ENCODE measurements around the gene LHX3. TPM values are rescaled to one million over a fixed set of nuclear protein-coding genes. Genes with fewer than 3 reads are reported as not detected.

Gene LHX3
- total RNA-seq, 1 donor from 2014 or later = 0.10 TPM

DNA sequence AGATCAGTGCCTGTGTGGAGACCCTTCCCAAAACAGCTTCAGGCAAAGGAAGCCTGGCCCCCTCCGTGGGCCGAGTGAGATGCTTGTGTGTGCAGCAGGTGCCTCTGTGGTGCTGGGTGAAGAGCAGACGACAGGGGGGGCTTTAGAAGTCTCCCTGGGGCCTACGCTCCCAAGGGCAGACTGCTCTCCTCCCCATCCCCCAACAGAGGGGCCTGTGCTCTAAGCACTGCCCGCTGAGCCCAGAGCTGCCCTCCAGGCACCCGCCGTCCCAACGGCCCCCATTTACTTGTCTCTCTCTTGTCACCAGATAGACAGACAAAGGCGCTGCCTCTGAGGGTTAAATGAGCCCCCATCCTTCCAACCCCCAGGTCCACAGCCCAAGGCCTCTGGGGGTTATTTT lies 2.7 kb upstream of the LHX3 start:
- no peak for DNase-seq

DNA sequence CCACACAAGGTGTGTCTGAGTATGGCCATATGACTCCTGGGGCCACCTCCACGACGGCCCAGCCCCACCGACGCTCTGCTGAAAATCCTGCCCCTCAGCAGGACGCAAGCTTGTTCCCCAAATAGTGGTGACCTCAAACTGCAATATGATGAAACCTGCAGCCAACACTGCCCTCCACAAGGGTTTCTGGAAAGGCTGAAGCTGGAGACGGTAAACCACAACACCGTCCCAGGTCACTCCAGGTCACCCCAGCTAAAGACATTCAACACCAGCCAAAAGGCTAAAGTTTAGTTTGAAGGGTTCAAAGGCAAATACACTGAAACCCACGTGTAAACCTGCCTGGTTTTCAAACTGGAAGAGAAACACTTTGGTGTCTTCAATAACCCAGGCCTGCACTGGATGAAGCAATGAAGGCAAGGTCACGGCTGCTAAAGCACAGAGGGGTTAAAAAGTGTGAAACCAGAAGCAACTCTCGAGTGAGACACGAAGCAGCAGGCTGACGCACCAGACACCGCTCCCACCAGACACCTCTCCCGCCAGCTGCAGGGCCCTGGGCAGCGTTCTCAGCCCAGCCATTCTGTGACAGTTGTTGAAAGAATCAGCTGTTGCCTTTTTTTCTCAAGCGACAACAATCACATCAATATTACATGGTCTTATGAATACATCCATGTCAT lies 1.8 kb upstream of the LHX3 start:
- no peak for DNase-seq

DNA sequence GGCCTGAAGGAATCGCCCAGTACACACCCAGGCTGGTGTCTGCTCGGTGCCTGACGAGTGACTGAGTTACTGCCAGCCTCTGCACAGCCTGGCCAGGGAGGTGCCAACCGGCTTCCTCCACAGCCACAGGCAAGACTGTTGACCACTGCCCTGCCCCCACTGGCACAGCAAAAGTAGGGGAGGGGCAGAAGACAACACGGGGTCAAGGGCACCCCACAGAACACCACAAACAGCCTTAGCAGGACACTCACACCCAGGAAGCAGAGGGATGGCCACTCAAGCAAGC lies 722 bp upstream of the LHX3 start:
- DNase-seq = no peak

DNA sequence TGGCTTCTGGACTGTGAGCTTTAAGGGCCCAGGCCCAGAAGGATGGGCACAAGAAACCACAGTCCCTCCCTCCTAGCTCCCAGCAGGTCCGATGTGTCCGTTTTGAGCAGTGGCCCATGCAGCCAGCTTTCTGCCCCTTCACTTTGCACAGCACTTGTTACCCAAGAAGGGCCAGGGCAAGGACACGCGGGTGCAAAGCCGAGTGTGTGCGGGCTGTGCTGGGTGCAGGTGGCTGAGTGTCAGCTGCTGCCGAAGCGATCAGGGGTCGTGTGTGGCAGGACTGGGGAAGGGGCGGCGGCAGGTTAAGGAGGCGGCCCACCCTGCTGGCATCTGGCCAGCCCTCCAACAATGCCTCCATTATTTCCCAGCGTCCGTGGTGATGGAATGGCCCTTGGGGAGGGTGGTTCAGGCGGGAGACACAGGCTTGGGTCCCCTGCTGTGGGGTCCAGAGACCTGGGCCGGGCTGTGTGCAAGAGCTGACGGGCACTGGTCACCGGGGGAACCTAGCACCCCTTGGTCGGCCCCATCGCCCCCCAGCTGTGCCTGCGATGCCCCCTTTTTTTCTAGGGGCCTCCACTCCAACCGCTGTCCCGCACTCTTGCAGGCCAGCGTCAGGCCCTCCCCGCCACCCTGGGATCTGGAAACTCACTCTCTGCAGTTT lies 653 bp downstream of the LHX3 start:
- no peak for DNase-seq

DNA sequence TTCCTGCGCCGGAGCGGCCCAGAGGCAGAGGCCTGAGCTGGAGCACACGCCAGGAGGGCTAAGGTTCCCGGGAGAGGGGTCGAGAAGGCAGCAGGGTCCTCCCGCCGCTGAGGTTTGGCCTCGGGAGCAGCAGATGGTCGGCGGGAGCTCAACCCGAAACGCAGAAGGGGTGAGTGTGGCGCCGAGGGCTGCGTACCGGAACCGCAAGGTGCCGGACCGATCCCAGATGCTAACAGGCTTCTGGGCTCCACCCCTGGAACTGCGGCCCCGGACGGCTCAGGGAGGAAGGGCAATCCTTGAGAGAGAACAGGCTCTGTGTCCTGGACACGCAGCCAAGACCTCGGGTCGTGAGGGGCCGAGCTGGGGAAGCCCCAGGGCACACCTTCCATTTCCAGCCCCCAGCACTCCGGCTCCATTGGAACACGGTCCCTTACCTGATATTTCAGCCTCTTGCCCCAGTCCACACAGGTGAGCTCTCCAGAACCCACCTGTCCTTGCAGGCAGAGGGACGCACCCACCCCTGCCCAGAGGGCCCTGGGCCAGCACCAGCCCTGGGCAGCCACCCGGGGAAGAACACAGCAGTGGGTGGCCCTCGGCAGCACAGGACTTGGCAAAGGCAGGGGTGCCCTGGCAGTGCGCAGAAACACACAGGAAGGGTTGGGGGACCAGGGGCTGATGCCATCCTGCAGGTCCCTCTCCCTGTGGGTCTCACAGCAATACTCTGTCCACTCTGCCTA lies 1.4 kb downstream of the LHX3 start:
- no peak for DNase-seq

DNA sequence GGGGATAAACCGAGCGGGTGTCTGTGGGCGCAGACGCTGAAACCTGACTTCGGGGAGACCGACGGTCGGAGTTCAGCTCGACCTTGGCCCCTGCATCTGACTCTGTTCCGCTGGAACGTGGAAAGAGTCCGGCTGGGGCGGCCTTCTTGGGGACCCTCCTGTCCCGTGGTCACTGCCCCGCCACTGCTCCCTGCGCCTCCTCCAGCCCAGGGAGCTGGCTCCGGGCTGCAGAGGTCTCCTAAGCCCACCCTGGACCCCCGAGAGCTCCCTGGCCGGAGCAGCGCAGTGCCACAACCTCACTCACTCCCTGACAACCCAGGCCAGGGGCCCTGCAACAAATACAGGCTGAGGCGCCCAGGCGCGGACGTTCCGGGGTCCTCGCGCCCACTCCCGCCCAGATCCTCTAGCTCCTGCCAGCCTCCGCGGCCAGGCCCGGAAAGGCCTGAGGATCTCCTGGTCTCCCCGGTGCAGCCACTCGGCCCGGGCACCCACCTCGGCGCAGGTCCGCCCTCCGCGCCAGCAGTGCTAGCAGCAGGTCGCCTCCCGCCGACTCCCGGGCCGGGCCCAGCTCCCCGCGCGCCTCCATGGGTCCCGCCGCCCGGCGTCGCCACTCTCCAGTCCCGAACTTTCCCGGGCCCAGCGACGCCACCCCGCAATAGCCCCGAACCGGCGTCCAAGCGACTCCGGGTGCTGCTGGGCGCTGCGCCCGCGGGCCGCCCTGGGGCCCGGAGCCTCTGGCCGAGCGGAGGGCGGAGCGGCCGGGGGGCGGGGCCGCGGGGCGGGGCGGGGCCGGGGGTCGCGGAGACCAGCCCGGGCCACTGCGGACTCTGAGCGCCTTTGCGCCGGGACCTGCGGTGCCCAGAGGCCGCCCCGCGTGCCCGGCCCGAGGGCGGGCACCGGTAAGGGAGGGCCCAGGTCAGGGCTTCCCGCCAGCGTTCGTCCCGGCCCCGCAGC lies 2.2 kb downstream of the LHX3 start:
- DNase-seq = no peak

DNA sequence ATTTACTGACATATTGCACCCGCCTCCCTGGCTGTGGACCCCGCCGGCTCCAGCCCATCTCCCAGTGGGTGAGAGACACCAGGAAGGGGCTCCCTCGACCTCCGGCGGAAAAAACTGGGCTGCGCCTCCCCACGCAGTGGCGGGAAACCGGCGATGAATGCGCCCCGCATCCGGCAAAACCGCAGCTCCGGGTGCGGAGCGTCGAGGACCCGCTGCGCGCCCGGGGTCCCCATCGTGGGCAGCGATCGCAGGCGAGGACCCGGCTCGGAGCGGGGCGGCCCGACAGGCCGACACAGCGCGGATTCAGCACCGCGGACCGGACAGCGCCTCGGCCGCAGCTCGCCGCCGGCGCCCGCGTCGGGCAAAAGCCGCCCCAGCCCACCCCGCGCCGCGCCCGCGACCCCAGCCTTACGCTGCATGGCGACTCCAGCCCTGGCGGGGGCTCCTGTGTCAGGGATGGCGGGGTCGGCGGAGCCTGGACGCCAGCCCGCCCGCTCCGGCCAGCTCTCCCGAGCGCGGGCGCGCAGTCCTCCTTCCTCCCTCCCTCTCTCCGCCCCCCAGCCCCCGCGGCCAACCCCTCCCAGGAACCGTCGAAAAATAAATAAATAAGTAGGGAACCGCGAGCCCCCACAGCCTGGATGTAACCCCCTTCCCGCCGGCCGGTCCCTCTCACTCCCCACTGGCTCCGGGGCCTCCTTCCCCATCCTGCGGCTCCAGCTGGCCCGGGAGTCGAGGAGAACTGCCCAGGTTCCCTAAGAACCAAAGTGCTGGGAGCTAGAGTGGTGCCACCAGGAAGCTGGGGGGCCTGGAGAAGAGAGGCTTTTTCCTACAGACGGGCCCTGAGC lies 3.1 kb downstream of the LHX3 start:
- no peak for DNase-seq

DNA sequence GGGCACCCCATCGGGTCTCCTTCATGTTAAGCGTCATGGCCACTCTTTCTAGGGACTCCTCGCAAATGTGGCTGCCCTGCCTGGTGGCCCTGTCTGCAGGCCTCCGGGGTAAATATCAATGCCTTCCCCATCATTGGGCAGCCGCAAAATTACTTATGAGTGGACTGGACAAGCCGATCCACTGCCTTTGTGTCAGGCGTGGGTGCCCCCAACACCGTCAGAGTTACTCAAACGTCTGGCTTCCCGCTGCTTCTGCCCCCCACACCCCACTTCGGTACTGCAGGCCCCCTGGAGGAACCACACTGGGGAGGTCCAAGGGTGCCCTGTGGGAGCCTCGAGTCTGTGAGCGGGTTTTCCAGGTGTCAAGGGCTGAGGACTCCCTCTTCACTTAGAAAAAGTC lies 3.8 kb downstream of the LHX3 start:
- no peak for DNase-seq

DNA sequence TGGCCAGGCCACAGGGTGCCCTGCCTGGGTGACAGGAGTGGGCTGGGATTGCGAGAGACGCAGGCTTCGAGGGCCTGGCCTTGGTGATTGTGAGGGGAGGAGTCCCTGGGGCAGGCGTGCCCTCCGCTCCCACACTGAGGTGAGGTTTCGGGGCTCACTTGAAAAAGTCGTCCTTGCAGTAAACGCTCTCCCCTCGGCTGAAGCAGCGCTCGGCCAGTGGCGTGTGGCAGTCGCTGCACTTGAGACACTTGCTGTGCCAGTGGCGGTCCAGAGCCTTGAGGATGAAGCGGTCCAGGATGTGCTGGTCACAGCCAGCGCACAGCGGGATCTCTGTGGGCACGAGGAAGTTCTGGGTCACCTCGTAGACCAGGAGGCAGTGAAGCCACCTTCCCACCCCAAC lies 4.5 kb downstream of the LHX3 start:
- DNase-seq = no peak

DNA sequence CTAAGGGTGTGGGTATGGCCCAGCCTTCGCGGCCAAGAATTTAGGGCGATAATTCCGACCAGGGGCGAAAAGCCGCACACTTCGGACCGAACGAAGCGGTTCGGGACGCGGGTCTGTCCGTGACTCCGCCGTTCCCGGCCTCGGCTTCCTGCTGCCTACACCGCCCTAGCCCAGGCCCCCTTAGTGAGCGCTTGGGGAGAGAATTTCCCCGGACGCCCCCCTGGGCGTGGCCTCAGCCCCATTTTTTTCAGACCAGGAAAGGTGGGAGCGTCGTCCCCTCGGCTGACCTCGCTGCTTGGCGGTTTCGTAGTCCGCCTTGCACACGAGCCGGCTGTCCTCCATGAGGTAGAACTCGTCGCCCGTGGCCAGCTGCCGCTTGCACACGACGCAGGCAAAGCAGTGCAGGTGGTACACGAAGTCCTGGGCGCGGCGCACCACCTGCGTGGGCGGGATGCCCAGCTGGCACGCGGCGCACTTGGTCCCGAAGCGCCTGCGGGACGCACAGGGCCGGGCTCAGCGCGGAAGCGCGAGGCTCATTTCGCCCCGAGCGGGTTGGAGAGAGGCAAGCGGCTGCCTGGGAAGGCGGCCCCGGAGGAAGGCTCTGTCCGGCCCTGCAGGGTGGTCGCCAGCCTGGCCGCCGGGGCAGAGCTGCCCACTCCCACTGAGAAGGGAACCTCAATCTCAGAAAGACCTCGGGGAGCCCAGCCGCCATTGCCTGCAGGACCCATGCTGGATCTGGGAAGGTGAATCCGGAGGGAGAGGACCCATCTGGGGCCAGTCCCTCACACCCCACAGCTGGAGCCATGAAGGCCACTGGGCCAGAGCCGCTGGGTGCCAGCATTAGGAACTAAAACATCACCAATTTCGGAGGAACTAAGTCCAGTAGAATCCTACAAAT lies 5.3 kb downstream of the LHX3 start:
- no peak for DNase-seq

DNA sequence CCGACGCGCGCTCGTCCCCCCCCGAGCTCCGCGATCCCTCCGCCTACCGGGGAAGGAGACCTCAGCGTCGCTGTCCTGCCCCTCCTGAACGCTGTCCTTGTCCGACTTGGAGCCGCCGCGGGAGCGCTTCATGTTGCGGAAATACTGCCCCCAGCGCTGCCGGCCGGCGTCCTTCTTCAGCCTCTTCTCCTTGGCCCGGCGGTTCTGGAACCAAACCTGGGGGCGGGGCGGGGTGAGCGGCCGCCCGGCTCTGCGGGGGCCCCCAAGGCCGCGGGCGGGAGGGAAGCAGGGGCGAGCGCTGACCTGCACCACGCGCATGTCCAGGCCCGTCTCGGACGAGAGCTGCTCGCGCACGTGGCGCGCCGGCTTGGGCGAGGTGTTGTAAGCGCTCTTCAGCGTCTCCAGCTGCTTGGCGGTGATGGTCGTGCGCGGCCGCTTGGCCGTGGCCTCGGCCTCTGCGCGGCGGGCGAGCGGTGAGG lies 6.3 kb downstream of the LHX3 start:
- no peak for DNase-seq

DNA sequence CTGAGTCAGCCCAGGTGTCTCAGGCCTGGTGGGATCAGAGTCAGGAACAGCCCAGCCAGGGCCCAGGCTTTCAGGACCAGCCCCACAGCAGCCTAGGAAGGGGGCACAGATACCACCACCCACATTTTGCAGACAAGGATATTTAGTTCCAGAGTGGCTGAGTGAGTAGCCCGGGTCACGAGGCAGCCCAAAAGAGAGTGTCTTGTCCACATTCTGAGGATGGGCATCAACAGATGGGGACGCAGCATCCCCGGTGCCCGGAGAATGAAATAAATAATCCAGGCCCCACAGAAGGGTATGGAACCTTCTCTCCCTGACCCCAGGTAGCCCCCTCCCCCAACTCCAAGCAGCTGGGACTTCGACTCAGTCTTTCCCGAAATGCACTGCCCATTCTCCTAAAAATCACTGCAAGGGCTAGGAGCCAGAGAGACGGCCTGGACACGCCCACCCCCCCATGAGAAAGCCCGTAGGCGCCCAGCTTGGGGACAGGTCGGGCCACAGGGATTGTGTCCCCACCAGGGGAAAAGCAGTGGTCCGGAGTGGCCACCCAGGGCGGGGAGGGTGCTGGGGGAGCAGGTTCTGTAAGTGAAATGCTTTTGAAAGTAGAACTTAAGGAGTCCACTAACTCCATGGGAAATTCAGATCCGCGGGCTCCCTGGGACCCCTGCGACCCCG lies 6.9 kb downstream of the LHX3 start:
- DNase-seq = no peak

DNA sequence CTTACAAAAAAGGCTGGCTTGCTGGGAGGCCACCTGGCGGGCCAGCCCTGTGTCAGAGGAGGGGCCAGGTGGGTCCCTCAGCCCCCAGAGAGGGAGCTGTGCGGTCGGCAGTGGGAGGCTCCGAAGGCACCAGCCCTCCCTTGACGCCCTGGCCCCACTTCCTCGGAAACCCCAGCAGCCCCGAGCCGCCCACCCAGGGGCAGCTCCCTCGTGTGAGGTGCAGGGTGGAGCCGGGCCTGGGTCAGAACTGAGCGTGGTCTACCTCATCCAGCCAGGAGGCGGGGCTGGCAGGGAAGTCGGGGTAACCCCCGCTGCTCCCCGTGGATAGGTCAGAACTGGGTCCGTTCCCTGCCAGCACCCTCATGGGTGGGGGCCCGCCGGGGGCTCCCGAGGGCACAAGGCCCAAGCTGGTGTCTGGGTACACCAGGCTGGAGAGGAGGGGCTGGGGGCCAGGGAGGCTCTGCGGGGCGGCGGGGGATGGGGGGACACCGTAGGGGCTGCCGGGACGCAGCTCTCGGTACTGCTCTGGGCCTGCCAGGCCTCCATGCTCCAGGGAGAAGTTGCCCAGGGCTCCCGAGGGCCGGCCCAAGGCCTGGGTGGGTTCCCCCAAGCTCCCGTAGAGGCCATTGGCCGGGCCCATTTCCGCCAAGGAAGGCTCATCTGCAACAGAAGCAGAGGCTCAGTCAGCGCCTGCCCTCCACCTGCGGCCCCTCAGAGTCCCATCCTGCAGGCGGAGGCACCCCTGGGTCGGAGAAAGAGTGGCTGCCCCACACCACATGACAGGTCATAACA lies 7.6 kb downstream of the LHX3 start:
- DNase-seq = no peak

DNA sequence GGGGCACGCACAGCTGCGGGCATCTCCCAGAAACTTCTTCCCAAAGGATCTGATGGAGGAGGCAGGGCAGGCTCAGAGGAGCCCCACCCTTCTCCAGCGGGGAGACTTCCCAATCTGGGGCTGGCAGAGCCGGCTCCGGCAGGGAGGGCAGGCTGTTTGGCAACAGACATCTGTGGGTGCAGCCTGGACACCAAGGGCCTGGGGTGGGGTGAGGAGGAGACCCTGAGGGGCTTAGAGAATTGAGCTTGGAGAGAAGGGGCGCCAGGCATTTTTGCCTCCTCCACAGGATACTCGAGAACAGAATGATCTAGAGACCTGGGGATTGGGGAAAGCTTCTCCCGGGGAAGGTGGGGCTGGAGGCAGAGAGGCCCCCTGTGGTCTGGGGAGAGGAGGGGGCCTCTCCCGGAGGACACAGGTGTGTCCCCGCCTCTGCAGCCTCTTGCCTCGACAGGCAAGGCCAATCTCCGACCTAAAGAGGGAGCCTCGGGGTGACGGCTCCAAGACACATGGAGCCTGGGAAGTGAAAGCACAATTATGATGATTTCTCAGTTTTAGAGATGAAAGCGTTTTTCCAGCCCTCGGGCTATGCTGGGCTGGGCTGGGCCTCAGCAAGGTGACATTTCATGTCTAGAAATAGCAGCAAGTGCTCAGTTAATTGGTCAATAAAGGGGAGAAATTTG lies 8.4 kb downstream of the LHX3 start:
- no peak for DNase-seq

DNA sequence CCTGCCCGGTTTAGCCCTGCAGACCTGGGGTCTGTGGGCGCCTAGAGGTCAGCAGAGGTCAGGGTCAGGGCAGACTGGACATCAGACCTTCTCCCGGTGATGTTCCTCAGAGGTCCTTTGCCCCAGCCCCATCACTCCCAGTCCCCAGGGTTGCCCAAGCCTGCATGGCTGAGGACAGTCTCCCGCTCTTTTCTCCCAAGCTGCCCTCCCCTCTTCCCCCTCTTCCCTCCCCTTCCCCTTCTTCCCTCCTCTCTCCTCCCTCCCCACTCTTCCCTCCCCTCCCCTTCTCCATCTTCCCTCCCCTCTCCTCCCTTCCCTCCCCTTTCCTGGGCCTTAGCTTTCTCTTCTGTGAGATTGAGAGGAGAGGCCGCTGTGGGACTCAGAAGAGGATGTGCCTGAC lies 10.4 kb downstream of the LHX3 start:
- no peak for DNase-seq

DNA sequence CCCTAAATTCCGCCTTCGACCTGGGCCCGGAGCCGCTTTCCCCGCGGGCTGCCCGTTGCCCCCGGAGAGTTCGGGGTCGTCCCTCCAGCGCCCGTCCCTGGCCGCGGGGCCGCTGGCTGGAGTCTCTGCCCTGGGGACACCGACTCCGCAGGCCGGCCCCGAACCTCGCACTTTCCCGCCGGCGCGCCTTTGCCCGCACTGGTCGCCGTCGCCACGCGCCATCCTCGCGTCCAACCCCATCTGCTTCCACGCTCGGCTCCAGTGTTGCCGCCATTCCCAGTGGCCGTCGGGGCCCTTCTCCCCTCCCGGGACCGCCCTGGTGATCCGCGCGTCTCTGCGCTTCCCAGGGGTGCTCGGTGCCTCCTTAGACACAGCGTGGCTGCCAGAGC lies 11.0 kb downstream of the LHX3 start:
- no peak for DNase-seq

DNA sequence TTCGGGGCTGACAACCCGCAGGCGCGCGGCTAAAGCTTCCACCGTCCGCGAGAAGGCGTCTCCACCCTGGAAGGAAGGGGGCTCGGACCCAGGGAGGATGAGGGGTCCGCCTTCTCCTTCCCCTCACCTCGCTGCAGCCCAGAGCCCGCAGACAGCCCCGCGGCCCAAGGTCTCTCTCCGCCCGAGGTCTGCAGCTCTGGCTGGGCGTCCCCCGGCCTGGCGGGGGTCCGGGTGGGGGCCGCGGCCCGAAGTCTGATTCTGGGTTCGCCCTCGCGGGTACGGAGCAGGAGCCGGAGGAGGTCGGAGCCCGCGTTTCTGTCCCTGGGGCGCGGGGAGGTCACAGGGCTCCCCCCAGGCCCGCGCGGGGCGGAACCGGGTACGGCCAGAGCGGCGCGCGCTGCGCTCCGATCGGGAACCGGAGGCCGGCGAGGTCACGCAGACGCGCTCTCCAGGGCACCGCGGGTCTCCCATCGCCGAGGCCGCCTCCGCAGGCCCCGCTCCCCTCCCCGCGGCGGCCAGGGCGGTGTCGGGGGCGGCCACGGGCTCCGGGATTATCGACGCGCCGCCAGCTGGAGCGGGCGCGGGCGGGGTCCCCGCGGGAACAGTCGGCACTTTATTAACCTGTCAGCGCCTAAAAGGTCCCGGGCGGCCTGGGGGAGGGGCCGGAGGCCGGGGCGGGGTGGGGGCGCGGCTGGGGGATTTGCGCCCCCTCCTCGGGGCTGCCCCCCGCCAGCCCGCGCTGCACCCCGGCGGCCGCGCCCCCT lies 11.6 kb downstream of the LHX3 start:
- no peak for DNase-seq

Measured in skin of body (tissue), 2 donors.